Measurements from ENCODE around the gene NKD1. TPM values are rescaled to one million over a fixed set of nuclear protein-coding genes. Genes with fewer than 3 reads are reported as not detected.

The NKD1 gene
- polyA plus RNA-seq, 4 donors = 10.3 to 13.1 (median 12.0) TPM

DNA sequence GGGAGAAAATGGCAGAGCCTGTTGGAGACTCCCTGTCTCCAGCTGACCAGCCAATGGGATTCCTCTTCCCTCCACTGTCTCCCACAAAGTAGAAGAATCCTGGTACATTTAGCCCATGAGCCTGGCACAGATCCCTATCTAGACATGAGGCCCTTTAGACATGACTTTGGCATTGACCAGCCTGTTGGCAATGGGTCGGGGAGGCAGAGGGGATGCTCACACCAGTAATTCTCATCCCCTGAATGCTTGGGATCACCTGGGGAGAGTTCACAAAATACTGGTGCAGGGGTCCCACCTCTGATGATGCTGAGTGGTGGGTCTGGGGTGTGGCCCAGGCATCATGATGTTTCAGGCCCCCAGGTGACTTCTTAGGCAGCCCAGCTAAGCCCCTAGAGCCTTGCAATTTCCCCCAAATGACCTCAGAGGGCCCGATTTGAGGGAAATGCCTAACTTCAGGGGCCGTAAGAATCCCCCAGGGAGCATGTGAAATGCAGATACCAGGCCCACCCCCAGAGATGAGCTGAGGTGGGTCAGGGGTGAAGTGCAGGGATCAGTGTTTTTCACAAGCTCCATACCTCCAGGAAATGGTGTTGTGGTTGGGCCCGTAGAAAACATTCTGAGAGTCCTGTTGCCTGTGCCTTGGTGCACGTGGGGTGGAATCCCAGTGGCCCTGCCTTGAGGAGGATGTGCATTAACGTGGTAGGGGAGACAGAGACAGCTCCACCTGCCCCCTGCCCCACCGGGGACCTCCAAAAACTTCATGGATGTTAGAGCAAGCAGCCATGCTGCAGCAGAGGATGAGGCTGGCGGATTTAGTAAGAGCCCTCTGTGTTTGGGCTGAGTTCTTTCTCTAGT lies 90.8 kb downstream of the NKD1 start:
- no peak for DNase-seq (ENCODE audit: low read depth in 4 of 4, low spot score in 3 of 4)

GRCh38 chr16:50640391-50640790 lies 92.2 kb downstream of the NKD1 start:
- DNase-seq (ENCODE audit: low read depth in 4 of 4, low spot score in 3 of 4) = no peak

- DNase-seq (ENCODE audit: low read depth in 4 of 4, low spot score in 3 of 4) = no peak
Measured at GRCh38 chr16:50640919-50641817, 93.0 kb downstream of the NKD1 start.

- DNase-seq (ENCODE audit: low read depth in 4 of 4, low spot score in 3 of 4) = no peak
Measured at GRCh38 chr16:50641818-50642187, 93.6 kb downstream of the NKD1 start.

DNA sequence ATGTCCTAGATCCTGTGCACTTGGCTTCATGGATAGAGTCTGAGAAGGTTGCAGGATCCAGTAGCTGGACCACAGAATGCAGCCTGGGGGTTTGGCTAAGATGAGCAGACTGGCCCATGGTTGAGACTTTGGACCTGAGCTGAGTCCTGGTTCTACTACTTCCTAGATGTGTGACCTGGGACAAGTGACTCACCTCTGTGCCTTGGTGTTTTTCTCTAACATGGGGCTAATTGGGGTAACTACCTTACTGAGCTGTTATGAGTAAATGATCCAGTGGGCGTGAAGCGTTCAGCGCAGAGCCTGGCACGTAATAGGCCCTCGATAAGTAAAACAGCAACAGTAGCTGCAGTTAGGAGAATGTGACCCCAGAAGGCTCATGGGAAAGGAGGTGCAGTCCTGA lies 94.2 kb downstream of the NKD1 start:
- no peak for DNase-seq (ENCODE audit: low read depth in 4 of 4, low spot score in 3 of 4)

GRCh38 chr16:50643192-50643591 lies 95.0 kb downstream of the NKD1 start:
- DNase-seq (ENCODE audit: low read depth in 4 of 4, low spot score in 3 of 4) = no peak

DNA sequence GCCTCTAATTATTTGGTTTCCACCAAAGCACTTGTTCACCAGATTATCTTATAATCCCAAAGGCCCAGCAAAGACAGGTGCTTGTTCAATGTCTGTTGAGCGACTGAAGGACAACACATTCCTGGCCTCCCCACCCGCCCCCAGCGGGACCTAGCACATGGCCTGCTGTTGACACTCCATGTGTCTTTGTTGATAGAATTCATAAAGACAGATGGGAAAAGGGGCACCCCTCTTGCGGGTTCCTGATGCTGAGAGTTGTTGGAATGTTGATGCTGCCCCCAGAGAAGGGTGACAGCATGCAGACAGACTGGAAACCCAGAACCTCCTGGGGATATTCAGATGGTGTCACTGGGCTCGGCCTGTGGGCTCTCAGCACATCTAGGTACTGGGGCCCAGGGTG lies 96.0 kb downstream of the NKD1 start:
- no peak for DNase-seq (ENCODE audit: low read depth in 4 of 4, low spot score in 3 of 4)

GRCh38 chr16:50644729-50645128 lies 96.5 kb downstream of the NKD1 start:
- no peak for DNase-seq (ENCODE audit: low read depth in 4 of 4, low spot score in 3 of 4)

- peak in 1 of 4 donors; percentile 46 for DNase-seq (ENCODE audit: low read depth in 4 of 4, low spot score in 3 of 4)
Measured at GRCh38 chr16:50645563-50646220, 97.5 kb downstream of the NKD1 start.

GRCh38 chr16:50646345-50646744 lies 98.1 kb downstream of the NKD1 start:
- no peak for DNase-seq (ENCODE audit: low read depth in 4 of 4, low spot score in 3 of 4)

DNA sequence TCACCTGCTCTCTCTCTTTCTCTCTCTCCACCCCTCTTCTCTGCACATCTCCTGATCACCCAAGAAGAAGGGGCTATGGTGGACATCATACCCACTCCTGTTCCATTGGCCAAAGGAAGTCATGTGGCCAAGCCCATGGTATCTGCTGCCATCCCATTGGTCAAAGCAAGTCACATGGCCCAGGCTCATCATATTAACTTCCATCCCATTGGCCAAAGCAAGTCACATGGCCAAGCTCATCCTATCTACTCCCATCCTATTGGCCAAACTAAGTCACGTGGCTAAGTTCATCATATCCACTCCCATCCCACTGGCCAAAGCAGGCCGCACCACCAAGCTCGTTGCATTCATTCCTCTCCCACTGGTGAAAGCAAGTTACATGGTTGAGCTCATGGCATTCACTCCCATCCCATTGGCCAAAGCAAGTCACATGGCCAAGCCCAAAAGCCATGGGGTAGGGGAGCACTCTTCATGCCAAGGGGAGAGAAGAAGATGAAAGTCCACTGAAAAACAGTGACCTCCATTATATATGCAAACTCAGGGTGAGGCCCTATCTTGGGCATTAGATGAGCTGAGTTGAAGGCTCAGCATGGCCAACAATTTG lies 103.7 kb downstream of the NKD1 start:
- DNase-seq (ENCODE audit: low read depth in 4 of 4, low spot score in 3 of 4) = no peak

- no peak for DNase-seq (ENCODE audit: low read depth in 4 of 4, low spot score in 3 of 4)
Measured at GRCh38 chr16:50652836-50653425, 104.7 kb downstream of the NKD1 start.

GRCh38 chr16:50653633-50654519 lies 105.7 kb downstream of the NKD1 start:
- no peak for DNase-seq (ENCODE audit: low read depth in 4 of 4, low spot score in 3 of 4)

GRCh38 chr16:50655558-50656055 lies 107.4 kb downstream of the NKD1 start:
- no peak for DNase-seq (ENCODE audit: low read depth in 4 of 4, low spot score in 3 of 4)

DNA sequence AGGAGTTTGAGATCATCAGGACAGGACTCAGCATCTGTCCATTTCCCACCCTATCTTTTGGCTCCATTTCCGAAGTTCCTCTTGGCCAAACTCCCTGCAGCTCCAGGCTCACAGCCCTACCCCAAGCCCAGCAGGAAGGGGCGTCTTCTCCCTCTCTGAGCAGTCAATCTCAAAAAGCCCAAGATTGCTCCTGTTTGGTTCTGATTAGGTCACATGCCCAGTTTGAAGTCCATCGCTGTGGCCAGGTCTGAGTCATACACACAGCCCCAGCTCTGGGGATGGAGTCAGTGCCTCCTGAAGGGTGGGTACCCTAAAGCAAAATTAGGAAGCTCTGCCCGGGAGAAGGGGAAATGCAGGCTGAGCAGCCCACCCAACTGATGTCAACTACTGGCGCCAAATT lies 109.0 kb downstream of the NKD1 start:
- no peak for DNase-seq (ENCODE audit: low read depth in 4 of 4, low spot score in 3 of 4)

- DNase-seq (ENCODE audit: low read depth in 4 of 4, low spot score in 3 of 4) = no peak
Measured at GRCh38 chr16:50659806-50660205, 111.6 kb downstream of the NKD1 start.

DNA sequence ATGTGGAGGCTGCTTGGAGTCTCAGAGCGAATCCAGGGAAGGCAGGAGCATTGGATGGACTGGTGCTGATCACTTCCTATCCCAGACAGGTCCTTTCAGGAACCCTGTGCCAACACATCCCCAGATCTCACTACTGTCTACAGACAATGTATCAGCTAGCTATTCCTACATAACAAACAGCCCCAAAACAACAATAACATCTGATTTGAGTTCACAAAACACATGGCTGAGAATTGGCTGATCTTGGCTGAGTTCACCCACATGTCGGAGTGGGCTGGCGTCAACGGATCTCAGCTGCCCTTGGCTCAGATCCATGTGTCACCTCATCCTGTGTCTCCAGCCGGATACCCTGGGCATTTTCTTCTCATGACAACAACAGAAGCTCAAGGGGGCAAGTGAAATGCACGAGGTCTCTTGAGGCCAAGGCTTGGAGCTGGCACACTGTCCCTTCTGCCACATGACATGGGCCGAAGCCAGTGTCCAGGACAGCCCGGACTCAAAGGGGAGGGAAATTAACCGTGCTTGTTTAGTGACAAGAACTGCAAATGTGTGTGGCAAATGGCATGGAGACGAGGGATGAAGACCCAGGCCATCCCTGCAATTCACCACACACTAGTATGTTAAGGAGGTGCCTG lies 114.2 kb downstream of the NKD1 start:
- DNase-seq (ENCODE audit: low read depth in 4 of 4, low spot score in 3 of 4) = no peak

- DNase-seq (ENCODE audit: low read depth in 4 of 4, low spot score in 3 of 4) = no peak
Measured at GRCh38 chr16:50664270-50664669, 116.1 kb downstream of the NKD1 start.

Data from right renal pelvis (tissue), 4 donors.